Mucosa of descending colon (tissue), 3 donors: ENCODE measurements around the gene NOX5. TPM values are rescaled to one million over a fixed set of nuclear protein-coding genes. Genes with fewer than 3 reads are reported as not detected.

ENCODE experiments used
- ATAC-seq: fragments of 200-7000 bp; cut with Tn5 transposase; one replicate; pipeline ENCODE4 v1.9.1; 2020; ENCODE audit warnings: mild to moderate bottlenecking, moderate library complexity
- DNase-seq, 3 donors: peaks; one replicate each; pipeline ENCODE4 v3.0.0-alpha.2; 2020
- H3K36me3 ChIP-seq: fragments of 200-600 bp; one replicate; pipeline ENCODE4 v1.8.0; 2021; ENCODE audit warnings: low read depth, mild to moderate bottlenecking
- H3K4me1 ChIP-seq: fragments of 200-600 bp; one replicate; pipeline ENCODE4 v1.8.0; 2021; ENCODE audit warnings: low read depth, mild to moderate bottlenecking
- H3K4me3 ChIP-seq: fragments of 200-600 bp; one replicate; pipeline ENCODE4 v1.8.0; 2021; ENCODE audit warnings: mild to moderate bottlenecking
- H3K9me3 ChIP-seq: fragments of 200-600 bp; one replicate; pipeline ENCODE4 v1.8.0; 2021; ENCODE audit warnings: mild to moderate bottlenecking
- intact Hi-C, 2 donors: fragments of 100-400 bp; cut with DNase I in 1 of 2; cut with micrococcal nuclease in 1 of 2; formaldehyde crosslinking; loops; one replicate each; pipeline versions ENCODE4 v1.11.0 to v1.11.1; 2022; cut with DNase I, micrococcal nuclease
- total RNA-seq, 3 donors: library from RNA; stranded (reverse); fragmentation: NEBNext Ultra II Directional in 2 of 3; extraction: Animal tissue kit (Norgen Biotek cat#: 25700) in 2 of 3; gene quantifications; one replicate each; pipeline versions ENCODE4 v1.2.1 to v1.2.4, GENCODE V29; 2021 to 2023
- TF ChIP-seq, protein P1 (sequence below): fragments of 200-600 bp; IDR thresholded peaks from one replicate; pipeline ENCODE4 v1.8.0; 2022; ENCODE audit warnings: antibody characterized with exemption, mild to moderate bottlenecking
- donor health status: DM: no; HTN: no; CAD: no; lungs with moderate emphysema.
- donor health status: DM: no; HTN: no; CAD: no.
- donor health status: DM: no; HTN: yes; CAD: no.

The NOX5 gene
- total RNA-seq, 3 donors from 2014 or later = 0.13 to 0.17 TPM; not detected in 1

DNA sequence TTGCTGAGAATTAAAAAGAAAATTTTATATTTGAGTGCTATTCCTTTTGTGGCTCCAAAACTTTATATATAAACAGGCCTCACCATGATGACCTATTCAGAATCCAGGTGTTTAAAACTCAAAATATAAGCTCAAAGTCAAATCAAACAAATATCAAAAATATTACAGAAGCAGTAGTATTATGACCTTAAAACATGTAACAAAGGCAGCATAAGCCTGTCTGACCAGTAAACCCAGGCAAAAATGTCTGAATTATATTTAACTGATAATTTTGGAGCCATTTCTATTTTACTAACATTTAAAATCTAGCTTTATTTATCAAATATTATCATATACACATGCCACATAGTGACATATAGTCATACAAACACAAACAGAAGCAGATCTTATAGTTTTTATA, 6.4 kb upstream of the NOX5 start:
- intact Hi-C loops = no loop called here
- no peak for ATAC-seq
- Histone ChIP-seq H3K4me3 (no peak overlapping the region), H3K36me3 (no peaks in the 10 kb centered on the region), H3K4me1 (peaks cover 7% of the 10 kb centered on the region), H3K9me3 (peaks cover 18% of the 10 kb centered on the region)
- no peak for DNase-seq
- TF ChIP-seq, protein P1, sequence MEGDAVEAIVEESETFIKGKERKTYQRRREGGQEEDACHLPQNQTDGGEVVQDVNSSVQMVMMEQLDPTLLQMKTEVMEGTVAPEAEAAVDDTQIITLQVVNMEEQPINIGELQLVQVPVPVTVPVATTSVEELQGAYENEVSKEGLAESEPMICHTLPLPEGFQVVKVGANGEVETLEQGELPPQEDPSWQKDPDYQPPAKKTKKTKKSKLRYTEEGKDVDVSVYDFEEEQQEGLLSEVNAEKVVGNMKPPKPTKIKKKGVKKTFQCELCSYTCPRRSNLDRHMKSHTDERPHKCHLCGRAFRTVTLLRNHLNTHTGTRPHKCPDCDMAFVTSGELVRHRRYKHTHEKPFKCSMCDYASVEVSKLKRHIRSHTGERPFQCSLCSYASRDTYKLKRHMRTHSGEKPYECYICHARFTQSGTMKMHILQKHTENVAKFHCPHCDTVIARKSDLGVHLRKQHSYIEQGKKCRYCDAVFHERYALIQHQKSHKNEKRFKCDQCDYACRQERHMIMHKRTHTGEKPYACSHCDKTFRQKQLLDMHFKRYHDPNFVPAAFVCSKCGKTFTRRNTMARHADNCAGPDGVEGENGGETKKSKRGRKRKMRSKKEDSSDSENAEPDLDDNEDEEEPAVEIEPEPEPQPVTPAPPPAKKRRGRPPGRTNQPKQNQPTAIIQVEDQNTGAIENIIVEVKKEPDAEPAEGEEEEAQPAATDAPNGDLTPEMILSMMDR = no peak

DNA sequence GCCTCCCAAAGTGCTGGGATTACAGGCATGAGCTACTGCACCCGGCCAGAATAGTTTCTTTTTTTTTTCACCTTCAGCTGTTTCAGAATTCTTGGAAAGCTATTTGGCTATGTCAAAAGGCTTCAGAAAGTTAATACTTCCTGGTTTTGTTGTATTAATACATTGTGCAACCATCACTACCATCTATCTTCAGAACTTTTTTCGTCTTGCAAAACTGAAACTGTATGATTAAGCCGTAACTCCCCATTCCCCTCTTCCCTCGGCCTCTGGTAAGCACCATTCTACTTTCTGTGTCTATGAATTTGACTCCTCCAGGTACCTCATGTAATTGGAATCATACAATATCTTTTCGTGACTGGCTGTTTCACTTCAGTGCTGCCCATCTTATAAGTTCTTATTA, 5.2 kb upstream of the NOX5 start:
- Histone ChIP-seq H3K9me3 (peaks cover 18% of the 10 kb centered on the region), H3K36me3 (no peaks in the 10 kb centered on the region), H3K4me3 (no peak overlapping the region), H3K4me1 (peaks cover 7% of the 10 kb centered on the region)
- intact Hi-C loops = no loop called here
- ATAC-seq (no peak), DNase-seq (no peak)
- TF ChIP-seq, protein P1 = no peak

DNA sequence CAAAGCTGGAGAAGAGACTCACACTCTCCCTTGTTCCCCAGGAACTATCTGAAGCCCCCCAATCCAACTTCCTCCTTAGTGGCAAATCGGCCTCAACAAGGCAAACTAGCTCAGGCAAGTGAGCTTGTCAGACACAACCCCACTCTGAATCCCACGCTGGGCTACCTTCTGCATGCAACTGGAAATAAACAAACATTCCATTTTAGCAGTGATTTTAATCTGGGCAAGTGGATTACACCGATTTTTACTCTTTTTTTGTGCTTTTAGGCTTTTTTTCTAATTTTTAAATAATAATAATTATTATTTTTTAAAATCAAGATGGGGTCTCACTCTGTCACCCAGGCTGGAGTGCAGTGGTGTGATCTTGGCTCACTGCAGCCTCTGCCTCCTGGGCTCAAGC, 2.9 kb upstream of the NOX5 start:
- ATAC-seq (no peak), DNase-seq (no peak)
- peaks cover 7% of the 10 kb centered on the region for H3K4me1 ChIP-seq
- TF ChIP-seq, protein P1 = no peak
- no peak overlapping the region for H3K4me3 ChIP-seq
- intact Hi-C loops = no loop called here
- peaks cover 18% of the 10 kb centered on the region for H3K9me3 ChIP-seq
- no peaks in the 10 kb centered on the region for H3K36me3 ChIP-seq

DNA sequence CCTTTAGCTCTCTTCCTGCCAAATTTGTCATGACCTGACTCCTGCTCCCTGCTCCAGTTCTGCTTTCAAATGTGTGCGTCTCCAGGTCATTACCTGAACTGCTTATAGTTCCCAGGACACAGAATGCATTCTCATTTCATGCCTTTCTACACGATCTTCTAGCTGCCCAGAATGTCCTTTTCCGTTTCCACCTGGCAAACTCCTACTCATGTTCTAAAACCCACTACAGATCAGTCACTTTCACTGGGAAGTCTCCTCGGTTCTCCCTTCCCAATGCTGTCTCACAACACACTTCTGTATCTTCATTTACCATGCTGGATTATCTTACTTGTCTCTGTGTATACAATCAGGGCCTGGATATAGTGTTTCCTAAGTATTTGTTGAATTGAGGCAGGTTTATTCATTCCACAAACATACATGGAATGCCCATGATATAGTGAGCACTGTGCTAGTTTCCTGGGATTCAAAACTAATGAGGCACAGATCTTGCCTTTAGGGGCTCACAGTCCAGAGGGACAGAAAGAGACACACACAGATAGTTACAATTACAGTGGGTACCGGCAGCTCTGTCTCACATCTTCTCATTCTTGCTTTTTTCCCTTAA, 1.6 kb upstream of the NOX5 start:
- intact Hi-C loops = no loop called here

DNA sequence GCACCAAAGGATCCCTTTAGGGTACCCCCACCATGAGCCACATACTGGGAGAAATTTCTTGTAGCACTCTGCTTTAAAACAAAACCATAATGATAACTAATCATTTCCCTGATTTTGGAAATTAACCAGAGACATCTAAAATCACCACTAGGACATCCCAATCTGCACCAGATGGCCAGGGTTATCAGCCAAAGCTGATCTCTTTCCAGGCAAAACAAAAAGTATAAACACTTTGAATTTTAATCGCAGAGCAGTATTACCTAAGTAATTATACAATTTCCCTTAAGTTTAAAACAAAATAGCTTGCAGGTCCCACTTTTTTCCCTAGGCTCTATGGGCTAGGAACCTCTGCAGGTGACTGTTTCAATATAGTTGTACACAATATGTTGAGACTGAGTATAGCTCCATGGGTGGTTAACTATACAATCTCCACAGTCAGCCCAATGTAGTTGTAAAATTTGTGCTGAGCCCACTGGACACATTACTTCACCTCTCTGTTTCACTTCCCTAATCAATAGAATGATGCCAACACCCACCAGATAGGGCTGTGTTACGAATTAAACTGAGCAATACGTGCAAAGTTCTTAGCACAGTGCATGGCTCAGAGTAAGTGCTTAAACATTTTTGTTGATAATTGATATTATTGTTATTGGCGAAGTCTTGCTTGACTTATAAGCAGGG, 629 bp upstream of the NOX5 start:
- no peaks in the 10 kb centered on the region for H3K36me3 ChIP-seq
- H3K9me3 ChIP-seq = peaks cover 1% of the 10 kb centered on the region
- ATAC-seq (no peak), DNase-seq (no peak)
- peaks cover 7% of the 10 kb centered on the region for H3K4me1 ChIP-seq
- no peak overlapping the region for H3K4me3 ChIP-seq
- intact Hi-C loops = no loop called here
- TF ChIP-seq, protein P1 = no peak

More for the DNA sequence above, 1.6 kb upstream of the NOX5 start:
- DNase-seq = no peak
- TF ChIP-seq, protein P1 = no peak
- no peak for ATAC-seq
- Histone ChIP-seq H3K4me3 (no peak overlapping the region), H3K4me1 (peaks cover 7% of the 10 kb centered on the region), H3K36me3 (no peaks in the 10 kb centered on the region), H3K9me3 (peaks cover 11% of the 10 kb centered on the region)
